ENCODE data around the gene SPRTN. TPM values are rescaled to one million over a fixed set of nuclear protein-coding genes. Genes with fewer than 3 reads are reported as not detected.

Gene SPRTN
- total RNA-seq, 1 donor from 2014 or later, result 18.9 TPM

DNA sequence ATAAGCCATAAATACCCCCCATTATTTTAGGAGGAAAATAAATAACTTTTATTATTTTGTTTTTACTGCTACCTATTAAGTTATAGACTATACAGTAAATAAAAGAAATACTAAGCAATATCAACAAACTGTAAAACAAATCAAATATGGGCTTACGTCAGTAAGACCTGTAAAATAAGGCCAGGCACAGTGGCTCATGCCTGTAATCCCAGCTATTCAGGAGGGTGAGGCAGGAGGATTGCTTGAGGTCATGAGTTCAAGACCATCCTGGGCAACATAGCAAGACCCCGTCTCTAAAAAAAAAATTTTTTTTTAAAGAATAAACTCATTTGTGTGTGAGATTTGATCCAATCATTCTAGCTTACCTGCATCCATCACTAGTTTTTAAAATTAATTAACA is 66.2 kb downstream of the SPRTN start:
- Mint-ChIP-seq H3K4me1 (peaks cover 10% of the 10 kb centered on the region), H3K9me3 (no peaks in the 10 kb centered on the region), H3K27ac (no peak overlapping the region), H3K36me3 (ENCODE audit: low read depth) (peaks cover 8% of the 10 kb centered on the region), H3K27me3 (no peaks in the 10 kb centered on the region), H3K4me3 (no peak overlapping the region)
- no peak for DNase-seq
- intact Hi-C loops (cut with micrococcal nuclease), result no loop called here
- TF ChIP-seq, protein P1, sequence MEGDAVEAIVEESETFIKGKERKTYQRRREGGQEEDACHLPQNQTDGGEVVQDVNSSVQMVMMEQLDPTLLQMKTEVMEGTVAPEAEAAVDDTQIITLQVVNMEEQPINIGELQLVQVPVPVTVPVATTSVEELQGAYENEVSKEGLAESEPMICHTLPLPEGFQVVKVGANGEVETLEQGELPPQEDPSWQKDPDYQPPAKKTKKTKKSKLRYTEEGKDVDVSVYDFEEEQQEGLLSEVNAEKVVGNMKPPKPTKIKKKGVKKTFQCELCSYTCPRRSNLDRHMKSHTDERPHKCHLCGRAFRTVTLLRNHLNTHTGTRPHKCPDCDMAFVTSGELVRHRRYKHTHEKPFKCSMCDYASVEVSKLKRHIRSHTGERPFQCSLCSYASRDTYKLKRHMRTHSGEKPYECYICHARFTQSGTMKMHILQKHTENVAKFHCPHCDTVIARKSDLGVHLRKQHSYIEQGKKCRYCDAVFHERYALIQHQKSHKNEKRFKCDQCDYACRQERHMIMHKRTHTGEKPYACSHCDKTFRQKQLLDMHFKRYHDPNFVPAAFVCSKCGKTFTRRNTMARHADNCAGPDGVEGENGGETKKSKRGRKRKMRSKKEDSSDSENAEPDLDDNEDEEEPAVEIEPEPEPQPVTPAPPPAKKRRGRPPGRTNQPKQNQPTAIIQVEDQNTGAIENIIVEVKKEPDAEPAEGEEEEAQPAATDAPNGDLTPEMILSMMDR (IDR thresholded peaks at IDR 0.05), result no peak
- ChIA-PET CTCF (no interaction called here), POLR2A (no interaction called here)
- no peak for ATAC-seq (ENCODE audit: low read depth)

Other genes with a start within 250 kb of the SPRTN start
- not detected in 2 replicates for gene TRIM67, start 176.2 kb upstream of the SPRTN start, total RNA-seq
- 45.7 and 47.4 TPM in 2 replicates for gene GNPAT, start 97.1 kb upstream of the SPRTN start, total RNA-seq
- 21.7 and 24.9 TPM in 2 replicates for gene EXOC8, start 441 bp upstream of the SPRTN start, total RNA-seq
- gene EGLN1, start 84.0 kb downstream of the SPRTN start, total RNA-seq, result 10.7 and 15.6 TPM in 2 replicates
- gene TSNAX, start 190.4 kb downstream of the SPRTN start, total RNA-seq, result 30.0 and 38.7 TPM in 2 replicates